ENCODE measurements around the gene SPACA4. TPM values are rescaled to one million over a fixed set of nuclear protein-coding genes. Genes with fewer than 3 reads are reported as not detected.

SPACA4 gene
- total and polyA plus RNA-seq, 2 of the 4 experiments (the other 2 are of a cell fraction), result not detected

DNA sequence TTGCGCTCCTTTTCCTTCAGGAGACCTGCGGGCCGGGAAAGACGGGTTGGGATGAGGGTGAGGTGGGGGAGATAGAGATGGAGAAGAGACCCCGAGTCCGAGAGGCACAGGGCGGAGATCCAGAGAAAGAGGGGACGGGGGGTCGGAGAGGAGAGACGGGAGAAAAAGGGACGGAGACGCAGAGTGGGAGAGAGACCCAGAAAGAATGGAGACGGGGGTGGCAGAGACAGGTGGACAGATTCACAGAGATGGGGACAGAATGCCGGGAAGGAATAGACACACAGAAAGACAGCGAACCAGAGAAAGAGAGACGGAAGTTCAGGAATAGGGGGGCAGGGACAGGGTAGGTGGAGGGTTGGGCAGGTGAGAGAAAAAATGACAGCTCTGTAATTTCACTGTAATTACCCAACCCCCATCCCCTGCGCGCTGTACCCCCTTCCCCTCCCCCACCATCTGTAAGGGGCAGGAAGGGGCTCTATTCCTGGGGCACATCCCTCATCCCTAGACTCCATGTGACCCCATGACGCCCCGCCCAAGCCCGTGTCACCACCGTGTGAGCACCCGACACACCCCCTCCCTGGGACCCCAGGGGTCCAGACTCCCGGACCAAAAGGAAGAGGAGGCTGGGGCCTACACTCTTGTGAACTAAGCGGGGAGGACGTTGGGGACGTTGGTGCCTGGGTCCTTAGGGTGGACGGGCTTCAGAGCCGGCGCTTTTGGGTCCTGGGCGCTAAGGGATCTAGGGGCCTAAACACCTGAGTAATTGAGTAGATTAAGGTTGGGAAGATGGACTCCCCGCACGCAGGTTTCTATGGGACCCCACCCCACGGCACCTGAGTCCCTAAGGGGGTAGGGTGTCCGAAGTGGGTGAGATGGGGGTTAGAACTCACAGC, 29.7 kb downstream of the SPACA4 start:
- no peak for ATAC-seq (ENCODE audit: low read depth)
- H2BK15ac ChIP-seq (ENCODE audit: low read depth, low read length), result no peak overlapping the region

More for the DNA sequence above, 29.7 kb downstream of the SPACA4 start:
- TF ChIP-seq CHD1 (IDR thresholded peaks at IDR 0.05; ENCODE audit: low read depth, low read length) (no peak), POLR2A (IDR thresholded peaks at IDR 0.05; ENCODE audit: low read depth, low read length) (no peak), MAFK (IDR thresholded peaks at IDR 0.05; ENCODE audit: low read depth, low read length) (no peak), FOS (IDR thresholded peaks at IDR 0.05; ENCODE audit: low read depth, low read length) (no peak)
- TF ChIP-seq, protein P1, sequence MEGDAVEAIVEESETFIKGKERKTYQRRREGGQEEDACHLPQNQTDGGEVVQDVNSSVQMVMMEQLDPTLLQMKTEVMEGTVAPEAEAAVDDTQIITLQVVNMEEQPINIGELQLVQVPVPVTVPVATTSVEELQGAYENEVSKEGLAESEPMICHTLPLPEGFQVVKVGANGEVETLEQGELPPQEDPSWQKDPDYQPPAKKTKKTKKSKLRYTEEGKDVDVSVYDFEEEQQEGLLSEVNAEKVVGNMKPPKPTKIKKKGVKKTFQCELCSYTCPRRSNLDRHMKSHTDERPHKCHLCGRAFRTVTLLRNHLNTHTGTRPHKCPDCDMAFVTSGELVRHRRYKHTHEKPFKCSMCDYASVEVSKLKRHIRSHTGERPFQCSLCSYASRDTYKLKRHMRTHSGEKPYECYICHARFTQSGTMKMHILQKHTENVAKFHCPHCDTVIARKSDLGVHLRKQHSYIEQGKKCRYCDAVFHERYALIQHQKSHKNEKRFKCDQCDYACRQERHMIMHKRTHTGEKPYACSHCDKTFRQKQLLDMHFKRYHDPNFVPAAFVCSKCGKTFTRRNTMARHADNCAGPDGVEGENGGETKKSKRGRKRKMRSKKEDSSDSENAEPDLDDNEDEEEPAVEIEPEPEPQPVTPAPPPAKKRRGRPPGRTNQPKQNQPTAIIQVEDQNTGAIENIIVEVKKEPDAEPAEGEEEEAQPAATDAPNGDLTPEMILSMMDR (conservative IDR thresholded peaks at IDR 0.05; ENCODE audit: low read depth, low read length), result no peak
- TF ChIP-seq, protein P2, sequence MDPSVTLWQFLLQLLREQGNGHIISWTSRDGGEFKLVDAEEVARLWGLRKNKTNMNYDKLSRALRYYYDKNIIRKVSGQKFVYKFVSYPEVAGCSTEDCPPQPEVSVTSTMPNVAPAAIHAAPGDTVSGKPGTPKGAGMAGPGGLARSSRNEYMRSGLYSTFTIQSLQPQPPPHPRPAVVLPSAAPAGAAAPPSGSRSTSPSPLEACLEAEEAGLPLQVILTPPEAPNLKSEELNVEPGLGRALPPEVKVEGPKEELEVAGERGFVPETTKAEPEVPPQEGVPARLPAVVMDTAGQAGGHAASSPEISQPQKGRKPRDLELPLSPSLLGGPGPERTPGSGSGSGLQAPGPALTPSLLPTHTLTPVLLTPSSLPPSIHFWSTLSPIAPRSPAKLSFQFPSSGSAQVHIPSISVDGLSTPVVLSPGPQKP (IDR thresholded peaks at IDR 0.05; ENCODE audit: borderline replicate concordance, low read depth, low read length), result no peak
- CTCF ChIA-PET, result no interaction called here
- H4K5ac ChIP-seq (ENCODE audit: low read depth, low read length), result no peak overlapping the region
- peak overlapping the region; percentile 52 for H3K4ac ChIP-seq (ENCODE audit: low read depth, low read length)
- H3K27ac ChIP-seq (ENCODE audit: insufficient read depth, low read length), result no peak overlapping the region
- H2BK120ac ChIP-seq (ENCODE audit: low read depth, low read length), result no peak overlapping the region
- peak overlapping the region; percentile 62 for H3K4me3 ChIP-seq (ENCODE audit: insufficient read depth, low read depth, low read length)
- in situ Hi-C loops (cut with MboI; ENCODE audit: low sequenced_read_pairs) (no loop called here), intact Hi-C loops (cut with micrococcal nuclease) (no loop called here), dilution Hi-C loops (cut with HindIII; ENCODE audit: low sequenced_read_pairs, unreplicated experiment) (no loop called here)
- no peak overlapping the region for H3K14ac ChIP-seq (replicated peaks; ENCODE audit: low read depth, low read length)
- POLR2A ChIA-PET (ENCODE audit: unreplicated experiment), result interaction anchor here (0.6 kb wide), 1 partner anchor 175 kb away, joined by 3 read pairs; the partner anchor contains the start of gene BCAT2
- peaks cover 33% of the 10 kb centered on the region for H3K4me1 ChIP-seq (ENCODE audit: control insufficient read depth, insufficient read depth, low read length)
- peak overlapping the region; percentile 18 for H2BK5ac ChIP-seq (ENCODE audit: low read depth, low read length, poor library complexity, severe bottlenecking)
- no peak overlapping the region for H3K18ac ChIP-seq (ENCODE audit: low read depth, low read length)
- no peak overlapping the region for H3K56ac ChIP-seq (ENCODE audit: extremely low read depth, insufficient read depth, low read length)
- WGBS, 2 experiments (ENCODE audit: extremely low coverage in 2 of 2, insufficient read length in 1 of 2), result 9% methylated on average over 9 of the region's 35 CpGs; no CpG with 5 or more reads in 1 of the 2 experiments
- no peaks in the 10 kb centered on the region for H3K27me3 ChIP-seq (ENCODE audit: control insufficient read depth, insufficient read depth, low read length)
- H4K8ac ChIP-seq (ENCODE audit: low read depth in 2 of 2, low read length in 2 of 2), result peak overlapping the region in 1 of 2 experiments; percentile 43; a peak in 1 of 4 replicates
- H2AFZ ChIP-seq (replicated peaks; ENCODE audit: low read length, poor library complexity), result peak overlapping the region; percentile 91
- H2BK20ac ChIP-seq (ENCODE audit: low read depth, low read length), result no peak overlapping the region
- H4K20me1 ChIP-seq (ENCODE audit: insufficient read depth, low read length), result peaks cover 4% of the 10 kb centered on the region; the same call in 1 of the 2 replicates
- H2AK5ac ChIP-seq (ENCODE audit: low read depth, low read length), result peak overlapping the region; percentile 78
- H3K4me2 ChIP-seq (ENCODE audit: low read depth, low read length), result peak overlapping the region; percentile 91
- H4K91ac ChIP-seq (ENCODE audit: insufficient read depth, low read depth, low read length), result no peak overlapping the region; the same call in 1 of the 2 replicates
- no TSS peak for BruUV-seq (replicated peaks)
- H3K79me1 ChIP-seq (ENCODE audit: low read depth in 1 of 2, low read length in 2 of 2), result peaks cover 0 to 18% of the 10 kb centered on the region in 2 experiments; a peak in 3 of 4 replicates
- peak overlapping the region; percentile 92 for H2AK9ac ChIP-seq (replicated peaks; ENCODE audit: low read depth, low read length, poor library complexity)
- H3K9me3 ChIP-seq (ENCODE audit: control insufficient read depth, insufficient read depth, low read length), result no peaks in the 10 kb centered on the region
- peak overlapping the region; percentile 50 for H3K9ac ChIP-seq (ENCODE audit: low read depth, low read length)
- peaks cover 25% of the 10 kb centered on the region for H3K9me1 ChIP-seq (ENCODE audit: insufficient read depth, low read length)
- H3K23ac ChIP-seq (ENCODE audit: low read depth, low read length), result no peak overlapping the region
- H3K36me3 ChIP-seq (ENCODE audit: control insufficient read depth, insufficient read depth, low read length), result no peaks in the 10 kb centered on the region; the same call in 1 of the 2 replicates
- no peak for DNase-seq
